HEK293 (cell line): ENCODE data around the gene SH3RF1.

Experiments
- CTCF ChIA-PET: fragments of 350-600 bp; formaldehyde crosslinking; extraction: SDS; loops from one replicate; lab custom pipeline; 2021; ENCODE audit warnings: antibody characterized with exemption; lab: Yijun Ruan, JAX
- POLR2A ChIA-PET: fragments of 300-600 bp; formaldehyde crosslinking; extraction: SDS; loops from one replicate; lab custom pipeline; 2020; ENCODE audit warnings: antibody characterized with exemption, inconsistent platforms; lab: Yijun Ruan, JAX
- H3K27ac ChIP-seq: fragments of 200-500 bp; sonication (Bioruptor generic); 2 replicates; pipeline ENCODE4 v1.5.1; 2014; ENCODE audit warnings: low read depth, low read length, control low read depth, inconsistent platforms; ENCODE audit errors: extremely low read depth
- H3K36me3 ChIP-seq, 2 experiments: fragments of 200-500 bp in 1 of 2; sonication (Bioruptor generic) in 1 of 2; 1 replicate in 1 of 2; 2 replicates in 1 of 2; pipeline ENCODE4 v1.5.1; 2014 to 2017; ENCODE audit warnings: inconsistent platforms in 2 of 2, low read length in 2 of 2; ENCODE audit not compliant: control insufficient read depth in 2 of 2, insufficient read depth in 1 of 2
- H3K4me1 ChIP-seq: fragments of 200-500 bp; sonication (Bioruptor generic); 2 replicates; pipeline ENCODE4 v1.5.1; 2014; ENCODE audit warnings: mild to moderate bottlenecking, low read length, inconsistent platforms; ENCODE audit not compliant: control insufficient read depth, insufficient read depth
- H3K4me3 ChIP-seq: 2 replicates; pipeline ENCODE4 v1.5.1; 2011; ENCODE audit warnings: low read depth, mild to moderate bottlenecking, control low read depth, low read length, moderate library complexity
- H3K9me3 ChIP-seq: fragments of 200-500 bp; sonication (Bioruptor generic); 2 replicates; pipeline ENCODE4 v1.5.1; 2014; ENCODE audit warnings: low read depth, low read length, inconsistent platforms; ENCODE audit not compliant: control insufficient read depth, insufficient read depth
- ATF2 ChIP-seq: fragments of 450-650 bp; formaldehyde crosslinking; IDR thresholded peaks from 2 replicates; pipeline ENCODE4 v1.5.1; 2016; ENCODE audit warnings: missing biosample characterization, missing genetic modification characterization, low read depth
- KLF17 ChIP-seq: fragments of 450-650 bp; formaldehyde crosslinking; IDR thresholded peaks from 2 replicates; pipeline ENCODE4 v1.5.1; 2016; ENCODE audit warnings: missing biosample characterization, missing genetic modification characterization
- MEIS1 ChIP-seq: sonication (generic); formaldehyde crosslinking; IDR thresholded peaks from 2 replicates; pipeline ENCODE4 v1.8.1; 2022; ENCODE audit warnings: missing genetic modification reagents, mild to moderate bottlenecking, borderline replicate concordance
- YY2 ChIP-seq: fragments of 450-650 bp; formaldehyde crosslinking; IDR thresholded peaks from 2 replicates; pipeline ENCODE4 v1.5.1; 2016; ENCODE audit warnings: missing biosample characterization, missing genetic modification characterization
- ZBTB20 ChIP-seq: fragments of 450-650 bp; formaldehyde crosslinking; IDR thresholded peaks from 2 replicates; pipeline ENCODE4 v1.5.1; 2016; ENCODE audit warnings: missing biosample characterization, missing genetic modification characterization
- ZEB2 ChIP-seq: fragments of 450-650 bp; formaldehyde crosslinking; IDR thresholded peaks from 2 replicates; pipeline ENCODE4 v1.5.1; 2016; ENCODE audit warnings: missing biosample characterization, missing genetic modification characterization
- ZFHX2 ChIP-seq: fragments of 450-650 bp; formaldehyde crosslinking; conservative IDR thresholded peaks from 2 replicates; pipeline ENCODE4 v1.5.1; 2016; ENCODE audit warnings: missing biosample characterization, missing genetic modification characterization
- ZNF155 ChIP-seq: fragments of 450-650 bp; formaldehyde crosslinking; IDR thresholded peaks from 2 replicates; pipeline ENCODE4 v1.5.1; 2016; ENCODE audit warnings: missing biosample characterization, missing genetic modification characterization
- ZNF280C ChIP-seq: fragments of 450-650 bp; formaldehyde crosslinking; IDR thresholded peaks from 2 replicates; pipeline ENCODE4 v1.5.1; 2016; ENCODE audit warnings: missing biosample characterization, missing genetic modification characterization
- ZNF513 ChIP-seq: fragments of 450-650 bp; IDR thresholded peaks from 2 replicates; pipeline ENCODE4 v1.5.1; 2018; ENCODE audit warnings: missing biosample characterization, missing genetic modification characterization
- ZNF549 ChIP-seq: fragments of 450-650 bp; IDR thresholded peaks from 2 replicates; pipeline ENCODE4 v1.5.1; 2018; ENCODE audit warnings: missing biosample characterization, missing genetic modification characterization, mild to moderate bottlenecking, inconsistent platforms, moderate library complexity
- ZNF621 ChIP-seq: fragments of 450-650 bp; formaldehyde crosslinking; IDR thresholded peaks from 2 replicates; pipeline ENCODE4 v1.5.1; 2017; ENCODE audit warnings: missing biosample characterization, missing genetic modification characterization
- ZNF629 ChIP-seq: fragments of 450-650 bp; formaldehyde crosslinking; IDR thresholded peaks from 2 replicates; pipeline ENCODE4 v1.5.1; 2017; ENCODE audit warnings: missing biosample characterization, missing genetic modification characterization
- ZNF670 ChIP-seq: fragments of 450-650 bp; formaldehyde crosslinking; IDR thresholded peaks from 2 replicates; pipeline ENCODE4 v1.5.1; 2016; ENCODE audit warnings: missing biosample characterization, missing genetic modification characterization, low read depth
- ZSCAN18 ChIP-seq: fragments of 450-650 bp; formaldehyde crosslinking; IDR thresholded peaks from 2 replicates; pipeline ENCODE4 v1.5.1; 2016; ENCODE audit warnings: missing biosample characterization, missing genetic modification characterization
- ZSCAN4 ChIP-seq: fragments of 450-650 bp; formaldehyde crosslinking; IDR thresholded peaks from 2 replicates; pipeline ENCODE4 v1.5.1; 2017; ENCODE audit warnings: missing biosample characterization, missing genetic modification characterization

Gene SH3RF1

GRCh38 chr4:169098054-169098497 lies 172.7 kb downstream of the SH3RF1 start (continued):
- TF ChIP-seq ZNF280C (tag by site-specific recombination) (no peak), ZFHX2 (tag by site-specific recombination) (no peak), ZNF155 (tag by site-specific recombination) (no peak), ZSCAN18 (tag by site-specific recombination) (no peak), ZNF513 (tag by site-specific recombination) (no peak), ZNF670 (tag by site-specific recombination) (no peak), ZEB2 (no peak), ZBTB20 (tag by site-specific recombination) (no peak), ATF2 (no peak), MEIS1 (CRISPR knock-in tag) (no peak)

- no peak overlapping the region for H3K27ac ChIP-seq
- POLR2A ChIA-PET, result no interaction called here
Observed at GRCh38 chr4:169096221-169096620, 174.5 kb downstream of the SH3RF1 start.

More at GRCh38 chr4:169096221-169096620, 174.5 kb downstream of the SH3RF1 start:
- TF ChIP-seq KLF17 (no peak), ZNF549 (no peak), ZSCAN4 (no peak), YY2 (tag by site-specific recombination) (no peak), ZNF621 (tag by site-specific recombination) (no peak), ZNF629 (tag by site-specific recombination) (no peak)
- no peaks in the 10 kb centered on the region for H3K4me1 ChIP-seq
- CTCF ChIA-PET, result no interaction called here
- H3K9me3 ChIP-seq, result no peaks in the 10 kb centered on the region
- H3K36me3 ChIP-seq, result peaks cover 0 to 39% of the 10 kb centered on the region in 2 experiments; a peak in 1 of 3 replicates
- no peak overlapping the region for H3K4me3 ChIP-seq
